H9 (cell line): ENCODE measurements around the gene PRPF8. TPM values are rescaled to one million over a fixed set of nuclear protein-coding genes. Genes with fewer than 3 reads are reported as not detected.

Source experiments
- DNase-seq: peaks from one replicate; pipeline ENCODE4 v3.0.0-alpha.2; 2017
- H2AFZ ChIP-seq: one replicate; pipeline ENCODE4 v1.6.1; 2013; ENCODE audit warnings: mild to moderate bottlenecking, low read length, control low read depth, moderate library complexity
- H2AK5ac ChIP-seq: 2 replicates; pipeline ENCODE4 v1.6.1; 2013; ENCODE audit warnings: low read length, control low read depth, mixed read lengths; ENCODE audit not compliant: insufficient read length
- H2BK120ac ChIP-seq: one replicate; pipeline ENCODE4 v1.6.1; 2013; ENCODE audit warnings: low read depth, mild to moderate bottlenecking, low read length, control low read depth, inconsistent platforms; ENCODE audit not compliant: poor library complexity, severe bottlenecking
- H2BK12ac ChIP-seq: 2 replicates; pipeline ENCODE4 v1.6.1; 2013; ENCODE audit warnings: low read length, control low read depth, mixed read lengths, low read depth; ENCODE audit not compliant: insufficient read length
- H2BK15ac ChIP-seq: 2 replicates; pipeline ENCODE4 v1.6.1; 2013; ENCODE audit warnings: low read depth, low read length, control low read depth
- H2BK20ac ChIP-seq: one replicate; pipeline ENCODE4 v1.6.1; 2013; ENCODE audit warnings: low read depth, mild to moderate bottlenecking, low read length, control low read depth, inconsistent platforms; ENCODE audit not compliant: poor library complexity, severe bottlenecking
- H2BK5ac ChIP-seq: 2 replicates; pipeline ENCODE4 v1.6.1; 2013; ENCODE audit warnings: low read length, control low read depth, mixed read lengths; ENCODE audit not compliant: insufficient read length
- H3K14ac ChIP-seq: 2 replicates; pipeline ENCODE4 v1.6.1; 2013; ENCODE audit warnings: low read length, control low read depth; ENCODE audit not compliant: insufficient read depth
- H3K18ac ChIP-seq: 2 replicates; pipeline ENCODE4 v1.6.1; 2013; ENCODE audit warnings: low read depth, mild to moderate bottlenecking, mixed read lengths, low read length, control low read depth; ENCODE audit not compliant: insufficient read length
- H3K23ac ChIP-seq: 2 replicates; pipeline ENCODE4 v1.6.1; 2013; ENCODE audit warnings: low read length, control low read depth, mixed read lengths, low read depth; ENCODE audit not compliant: insufficient read length
- H3K23me2 ChIP-seq: 2 replicates; pipeline ENCODE4 v1.6.1; 2013; ENCODE audit warnings: low read depth, mild to moderate bottlenecking, mixed read lengths, low read length, control low read depth; ENCODE audit not compliant: insufficient read length, poor library complexity, severe bottlenecking
- H3K27ac ChIP-seq: 2 replicates; pipeline ENCODE4 v1.5.1; 2013; ENCODE audit warnings: low read length, control low read depth, mixed read lengths, low read depth; ENCODE audit not compliant: insufficient read length
- H3K27me3 ChIP-seq: 2 replicates; pipeline ENCODE4 v1.6.1; 2013; ENCODE audit warnings: low read length, control low read depth, inconsistent platforms; ENCODE audit not compliant: insufficient read depth
- H3K4ac ChIP-seq: 2 replicates; pipeline ENCODE4 v1.6.1; 2013; ENCODE audit warnings: low read depth, mild to moderate bottlenecking, control low read depth, inconsistent platforms, low read length, moderate library complexity
- H3K4me1 ChIP-seq: 2 replicates; pipeline ENCODE4 v1.6.1; 2013; ENCODE audit warnings: low read length, control low read depth, inconsistent platforms; ENCODE audit not compliant: insufficient read depth
- H3K4me2 ChIP-seq: 2 replicates; pipeline ENCODE4 v1.6.1; 2013; ENCODE audit warnings: low read length, control low read depth, mixed read lengths; ENCODE audit not compliant: insufficient read length, insufficient read depth
- H3K56ac ChIP-seq: 2 replicates; pipeline ENCODE4 v1.6.1; 2013; ENCODE audit warnings: low read depth, mild to moderate bottlenecking, mixed read lengths, low read length, control low read depth; ENCODE audit not compliant: insufficient read length
- H3K79me1 ChIP-seq: 2 replicates; pipeline ENCODE4 v1.6.1; 2013; ENCODE audit warnings: low read depth, mild to moderate bottlenecking, moderate library complexity, low read length, control low read depth, inconsistent platforms; ENCODE audit not compliant: insufficient read depth, poor library complexity, severe bottlenecking
- H3K79me2 ChIP-seq: 2 replicates; pipeline ENCODE4 v1.6.1; 2013; ENCODE audit warnings: low read length, control low read depth, inconsistent platforms; ENCODE audit not compliant: insufficient read depth
- H3K9ac ChIP-seq: 2 replicates; pipeline ENCODE4 v1.6.1; 2013; ENCODE audit warnings: low read length, control low read depth, mixed read lengths; ENCODE audit not compliant: insufficient read length; ENCODE audit errors: extremely low read depth
- H3K9me3 ChIP-seq: one replicate; pipeline ENCODE4 v1.6.1; 2013; ENCODE audit warnings: low read depth, low read length, inconsistent platforms; ENCODE audit not compliant: control insufficient read depth
- H3T11ph ChIP-seq: one replicate; pipeline ENCODE4 v1.6.1; 2013; ENCODE audit warnings: mild to moderate bottlenecking, low read length, control low read depth, inconsistent platforms
- H4K20me1 ChIP-seq: one replicate; pipeline ENCODE4 v1.6.1; 2013; ENCODE audit not compliant: control insufficient read depth, insufficient read length, insufficient read depth
- H4K5ac ChIP-seq: 2 replicates; pipeline ENCODE4 v1.6.1; 2013; ENCODE audit warnings: low read depth, mild to moderate bottlenecking, mixed read lengths, low read length, control low read depth; ENCODE audit not compliant: insufficient read length
- H4K8ac ChIP-seq: replicated peaks from 2 replicates; pipeline ENCODE4 v1.6.1; 2013; ENCODE audit warnings: low read length, control low read depth, mixed read lengths, low read depth; ENCODE audit not compliant: insufficient read length
- H4K91ac ChIP-seq: 2 replicates; pipeline ENCODE4 v1.6.1; 2013; ENCODE audit warnings: low read depth, mild to moderate bottlenecking, moderate library complexity, mixed read lengths, low read length, control low read depth; ENCODE audit not compliant: insufficient read length
- H3K27ac Mint-ChIP-seq, 3 experiments: 2 replicates in 2 of 3; 3 replicates in 1 of 3; pipeline ENCODE4 v1.8.0; 2020 to 2021; ENCODE audit warnings: mixed read lengths in 3 of 3, mild to moderate bottlenecking in 1 of 3, moderate library complexity in 1 of 3
- H3K27me3 Mint-ChIP-seq: 2 replicates; pipeline ENCODE4 v1.8.0; 2021; ENCODE audit warnings: low read depth, mild to moderate bottlenecking, moderate library complexity, mixed read lengths
- H3K36me3 Mint-ChIP-seq, 3 experiments: 2 replicates in 2 of 3; 3 replicates in 1 of 3; pipeline ENCODE4 v1.8.0; 2020 to 2021; ENCODE audit warnings: low read depth in 3 of 3, mixed read lengths in 3 of 3; ENCODE audit not compliant: insufficient read depth in 1 of 3
- H3K4me1 Mint-ChIP-seq, 2 experiments: 2 replicates each; pipeline ENCODE4 v1.8.0; 2020; ENCODE audit warnings: mixed read lengths in 2 of 2
- H3K4me3 Mint-ChIP-seq, 2 experiments: 2 replicates in 1 of 2; 3 replicates in 1 of 2; pipeline ENCODE4 v1.8.0; 2020 to 2021; ENCODE audit warnings: mild to moderate bottlenecking in 2 of 2, mixed read lengths in 2 of 2, moderate library complexity in 1 of 2
- H3K9me3 Mint-ChIP-seq, 2 experiments: 2 replicates in 1 of 2; 3 replicates in 1 of 2; pipeline ENCODE4 v1.8.0; 2020; ENCODE audit warnings: mild to moderate bottlenecking in 2 of 2, mixed read lengths in 2 of 2, moderate library complexity in 1 of 2
- CTCF ChIP-seq: fragments of 200-600 bp; sonication (generic); conservative IDR thresholded peaks from 3 replicates; pipeline ENCODE4 v1.8.0; 2021; ENCODE audit warnings: antibody characterized with exemption, mild to moderate bottlenecking
- WGBS: extraction: QIAGEN DNeasy Blood & Tissue Kit; methylation state at CpG from one replicate; pipeline ENCODE4 v1.1.7; 2013; ENCODE audit warnings: missing lambda C conversion rate, low lambda C conversion rate, mixed read lengths; ENCODE audit not compliant: insufficient read length; ENCODE audit errors: extremely low coverage; 5-methylcytosine and 5-hydroxymethylcytosine counted together
- total RNA-seq: library from RNA; stranded (reverse); gene quantifications from 2 replicates; pipeline ENCODE4 v1.2.1, GENCODE V29; 2021

Gene PRPF8
- total RNA-seq, 1 experiment from 2014 or later, result 408 TPM

GRCh38 chr17:1714980-1715802, 30.5 kb upstream of the PRPF8 start:
- Histone ChIP-seq H2BK15ac (no peak overlapping the region), H2BK20ac (no peak overlapping the region), H2BK5ac (no peak overlapping the region), H3K23ac (no peak overlapping the region), H3K14ac (no peak overlapping the region), H3K27ac (no peak overlapping the region), H3K9me3 (no peaks in the 10 kb centered on the region), H2AFZ (no peak overlapping the region), H3K4ac (no peak overlapping the region), H4K8ac (no peak overlapping the region), H2BK12ac (no peak overlapping the region), H2BK120ac (no peak overlapping the region), H2AK5ac (no peak overlapping the region), H3K18ac (no peak overlapping the region), H3K27me3 (no peaks in the 10 kb centered on the region), H4K91ac (no peak overlapping the region), H3K79me1 (no peaks in the 10 kb centered on the region), H3K23me2 (peaks cover 31% of the 10 kb centered on the region), H3K4me2 (peak overlapping the region; percentile 65), H4K20me1 (no peaks in the 10 kb centered on the region), H3K9ac (no peak overlapping the region), H3T11ph (no peak overlapping the region), H3K4me1 (peaks cover 2% of the 10 kb centered on the region; the same call in 1 of the 2 replicates), H4K5ac (no peak overlapping the region), H3K79me2 (no peaks in the 10 kb centered on the region), H3K56ac (no peak overlapping the region)
- H3K4me1 Mint-ChIP-seq, result peaks cover 37 to 40% of the 10 kb centered on the region in 2 experiments
- H3K36me3 Mint-ChIP-seq, result peaks cover 0 to 13% (median 2%) of the 10 kb centered on the region in 3 experiments; a peak in 3 of 7 replicates
- H3K9me3 Mint-ChIP-seq, result no peaks in the 10 kb centered on the region; a peak in 1 of 5 replicates
- peak overlapping the region; percentile 88 to 94 for H3K4me3 Mint-ChIP-seq
- peak; percentile 86 for DNase-seq
- peak overlapping the region; percentile 63 to 90 (median 72); a peak in 4 of 7 replicates for H3K27ac Mint-ChIP-seq
- no CpG with 5 or more reads among the region's 32 CpGs for WGBS
- no peak for TF ChIP-seq CTCF
- no peaks in the 10 kb centered on the region; the same call in 1 of the 2 replicates for H3K27me3 Mint-ChIP-seq
